OCI-LY7 (cell line): ENCODE data around the gene MRPL23.

Experiments
- EZH2phosphoT487 ChIP-seq: fragments of 200-600 bp; sonication (generic); IDR thresholded peaks from 2 replicates; pipeline ENCODE4 v1.6.1; 2018; ENCODE audit warnings: low read depth, borderline replicate concordance, mild to moderate bottlenecking, mixed run types, antibody characterized with exemption, low read length, moderate library complexity, mixed read lengths
- TF ChIP-seq, protein P1 (sequence below): fragments of 200-600 bp; sonication (generic); conservative IDR thresholded peaks from 2 replicates; pipeline ENCODE4 v1.5.1; 2014; ENCODE audit warnings: mild to moderate bottlenecking, antibody characterized with exemption, low read length, moderate library complexity, mixed read lengths

GRCh38 chr11:1947592-1948237 is 583 bp downstream of the MRPL23 start:
- TF ChIP-seq, protein P1, sequence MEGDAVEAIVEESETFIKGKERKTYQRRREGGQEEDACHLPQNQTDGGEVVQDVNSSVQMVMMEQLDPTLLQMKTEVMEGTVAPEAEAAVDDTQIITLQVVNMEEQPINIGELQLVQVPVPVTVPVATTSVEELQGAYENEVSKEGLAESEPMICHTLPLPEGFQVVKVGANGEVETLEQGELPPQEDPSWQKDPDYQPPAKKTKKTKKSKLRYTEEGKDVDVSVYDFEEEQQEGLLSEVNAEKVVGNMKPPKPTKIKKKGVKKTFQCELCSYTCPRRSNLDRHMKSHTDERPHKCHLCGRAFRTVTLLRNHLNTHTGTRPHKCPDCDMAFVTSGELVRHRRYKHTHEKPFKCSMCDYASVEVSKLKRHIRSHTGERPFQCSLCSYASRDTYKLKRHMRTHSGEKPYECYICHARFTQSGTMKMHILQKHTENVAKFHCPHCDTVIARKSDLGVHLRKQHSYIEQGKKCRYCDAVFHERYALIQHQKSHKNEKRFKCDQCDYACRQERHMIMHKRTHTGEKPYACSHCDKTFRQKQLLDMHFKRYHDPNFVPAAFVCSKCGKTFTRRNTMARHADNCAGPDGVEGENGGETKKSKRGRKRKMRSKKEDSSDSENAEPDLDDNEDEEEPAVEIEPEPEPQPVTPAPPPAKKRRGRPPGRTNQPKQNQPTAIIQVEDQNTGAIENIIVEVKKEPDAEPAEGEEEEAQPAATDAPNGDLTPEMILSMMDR: no peak
- no peak for TF ChIP-seq EZH2phosphoT487
